Calu3 (cell line): Measurements from ENCODE around the gene COMMD7. TPM values are rescaled to one million over a fixed set of nuclear protein-coding genes. Genes with fewer than 3 reads are reported as not detected.
"Not testable (repeated sequence)": the region's sequence is repeated elsewhere in the genome, so short reads cannot be mapped to it uniquely, and the experiment has no call there.

Experiments used
- BruUV-seq: library from RNA; stranded (reverse); fragments of 400-500 nt; replicated peaks from 2 replicates; lab custom pipeline; 2021; lab: Mats Ljungman, UMichigan
- CTCF ChIA-PET: fragments of 300-600 bp; sonication (Branson Sonifier 250); formaldehyde crosslinking; loops from one replicate; lab custom pipeline; 2022; ENCODE audit warnings: antibody characterized with exemption; lab: Charles Lee
- DNase-seq: peaks from one replicate; pipeline ENCODE4 v3.0.0; 2022
- H3K27ac Mint-ChIP-seq: one replicate; pipeline ENCODE4 v1.8.0; 2022; ENCODE audit warnings: mixed read lengths; ENCODE audit not compliant: unreplicated experiment
- H3K27me3 Mint-ChIP-seq: one replicate; pipeline ENCODE4 v1.8.0; 2022; ENCODE audit warnings: mixed read lengths; ENCODE audit not compliant: unreplicated experiment
- H3K36me3 Mint-ChIP-seq: one replicate; pipeline ENCODE4 v1.8.0; 2022; ENCODE audit warnings: mild to moderate bottlenecking, moderate library complexity, mixed read lengths; ENCODE audit not compliant: insufficient read depth, unreplicated experiment
- H3K4me1 Mint-ChIP-seq: one replicate; pipeline ENCODE4 v1.8.0; 2022; ENCODE audit warnings: mild to moderate bottlenecking, low read depth, mixed read lengths; ENCODE audit not compliant: unreplicated experiment
- H3K4me3 Mint-ChIP-seq: one replicate; pipeline ENCODE4 v1.8.0; 2022; ENCODE audit warnings: mild to moderate bottlenecking, low read depth, moderate library complexity, mixed read lengths; ENCODE audit not compliant: unreplicated experiment
- H3K9me3 Mint-ChIP-seq: one replicate; pipeline ENCODE4 v1.8.0; 2022; ENCODE audit warnings: low read depth, mixed read lengths; ENCODE audit not compliant: unreplicated experiment
- CTCF ChIP-seq: fragments of 200-600 bp; IDR thresholded peaks from one replicate; pipeline ENCODE4 v1.8.0; 2022; ENCODE audit warnings: antibody characterized with exemption; ENCODE audit not compliant: unreplicated experiment
- intact Hi-C: fragments of 100-400 bp; cut with micrococcal nuclease; formaldehyde crosslinking; loops from one replicate; pipeline ENCODE4 v1.10.0; 2022; ENCODE audit not compliant: unreplicated experiment
- total RNA-seq: library from RNA; stranded (reverse); gene quantifications from 2 replicates; pipeline ENCODE4 v1.2.3, GENCODE V29; 2022

The COMMD7 gene
- total RNA-seq, 1 experiment from 2014 or later, result 56.0 TPM

GRCh38 chr20:32718749-32719348 is 24.4 kb downstream of the COMMD7 start:
- H3K4me1 Mint-ChIP-seq, result peaks cover 7% of the 10 kb centered on the region
- intact Hi-C loops, result no loop called here
- no peaks in the 10 kb centered on the region for H3K9me3 Mint-ChIP-seq
- H3K27ac Mint-ChIP-seq, result no peak overlapping the region
- CTCF ChIA-PET, result interaction anchor here (0.7 to 1.0 kb wide), 2 partner anchors 12 to 162 kb away, joined by 3 to 7 read pairs; no protein-coding TSS in a partner anchor
- no TSS peak for BruUV-seq
- no peaks in the 10 kb centered on the region for H3K27me3 Mint-ChIP-seq
- no peak for TF ChIP-seq CTCF
- peaks cover 10% of the 10 kb centered on the region for H3K36me3 Mint-ChIP-seq
- no peak for DNase-seq
- no peak overlapping the region for H3K4me3 Mint-ChIP-seq

- intact Hi-C loops, result no loop called here
- no peak for DNase-seq
- Mint-ChIP-seq H3K4me3 (no peak overlapping the region), H3K9me3 (no peaks in the 10 kb centered on the region), H3K27ac (no peak overlapping the region), H3K4me1 (peaks cover 6% of the 10 kb centered on the region), H3K27me3 (no peaks in the 10 kb centered on the region), H3K36me3 (peaks cover 3% of the 10 kb centered on the region)
- no peak for TF ChIP-seq CTCF
- BruUV-seq, result no TSS peak
- CTCF ChIA-PET, result interaction anchor here (0.7 kb wide), 3 partner anchors 17 to 1299 kb away, joined by 3 to 5 read pairs (median 4); no protein-coding TSS in a partner anchor
Measured at GRCh38 chr20:32711346-32711745, 31.9 kb downstream of the COMMD7 start.

GRCh38 chr20:32709632-32710121 is 33.6 kb downstream of the COMMD7 start:
- CTCF ChIA-PET, result interaction anchor here (0.7 kb wide), 1 partner anchor 33 kb away, joined by 4 read pairs; no protein-coding TSS in a partner anchor

DNA sequence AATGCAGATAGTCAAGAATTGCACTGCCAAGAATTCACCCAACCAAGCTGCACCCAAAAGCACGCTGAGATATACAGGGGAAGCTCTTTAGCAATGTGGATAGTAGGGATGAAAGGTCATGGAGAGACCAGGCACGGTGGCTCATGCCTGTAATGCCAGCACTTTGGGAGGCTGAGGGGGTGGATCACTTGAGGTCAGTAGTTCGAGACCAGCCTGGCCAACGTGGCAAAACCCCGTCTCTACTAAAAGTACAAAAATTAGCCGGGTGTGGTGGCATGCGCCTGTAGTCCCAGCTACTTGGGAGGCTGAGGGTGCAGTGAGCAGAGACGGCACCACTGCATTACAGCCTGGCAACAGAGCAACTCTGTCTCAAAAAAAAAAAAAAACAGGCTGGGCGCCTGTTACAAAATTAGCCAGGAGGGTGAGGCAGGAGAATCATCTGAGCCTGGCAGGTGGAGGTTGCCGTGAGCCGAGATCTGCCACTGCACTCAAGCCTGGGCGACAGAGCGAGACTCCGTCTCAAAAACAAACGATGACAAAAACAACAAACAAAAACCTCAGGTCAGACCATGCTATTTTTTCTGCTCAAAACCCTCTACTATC is 34.1 kb downstream of the COMMD7 start:
- intact Hi-C loops, BruUV-seq, H3K27me3 Mint-ChIP-seq, H3K36me3 Mint-ChIP-seq, H3K4me1 Mint-ChIP-seq, H3K4me3 Mint-ChIP-seq, H3K9me3 Mint-ChIP-seq, H3K27ac Mint-ChIP-seq, DNase-seq: not testable (repeated sequence)
- CTCF ChIA-PET, result interaction anchor here (0.6 to 0.7 kb wide), 2 partner anchors 33 to 319 kb away, joined by 4 read pairs; no protein-coding TSS in a partner anchor

More at GRCh38 chr20:32709632-32710121, 33.6 kb downstream of the COMMD7 start:
- BruUV-seq, result no TSS peak
- H3K27me3 Mint-ChIP-seq, result no peaks in the 10 kb centered on the region
- H3K4me3 Mint-ChIP-seq, result no peak overlapping the region
- peaks cover 6% of the 10 kb centered on the region for H3K4me1 Mint-ChIP-seq
- H3K9me3 Mint-ChIP-seq, result no peaks in the 10 kb centered on the region
- no peak overlapping the region for H3K27ac Mint-ChIP-seq
- peaks cover 5% of the 10 kb centered on the region for H3K36me3 Mint-ChIP-seq
- intact Hi-C loops, result no loop called here
- no peak for DNase-seq
- TF ChIP-seq CTCF, result no peak
